Neural cell (in vitro differentiated cells): Measurements from ENCODE around the gene TMOD1.
"Not testable (repeated sequence)": the region's sequence is repeated elsewhere in the genome, so short reads cannot be mapped to it uniquely, and the experiment has no call there.

ENCODE experiments used
- CTCF ChIP-seq: fragments of 450-650 bp; IDR thresholded peaks from 2 replicates; pipeline ENCODE4 v1.5.1; 2014; ENCODE audit warnings: antibody characterized with exemption, mild to moderate bottlenecking, moderate library complexity; ENCODE audit not compliant: poor library complexity, severe bottlenecking
- EP300 ChIP-seq: fragments of 450-650 bp; conservative IDR thresholded peaks from 2 replicates; pipeline ENCODE4 v1.6.1; 2014; ENCODE audit warnings: antibody characterized with exemption, mild to moderate bottlenecking, moderate library complexity; ENCODE audit not compliant: poor library complexity, severe bottlenecking
- EZH2 ChIP-seq: fragments of 200-600, 300-800 bp; shearing (Covaris generic), sonication (generic); IDR thresholded peaks from 2 replicates; pipeline ENCODE4 v1.6.1; 2014; ENCODE audit warnings: antibody characterized with exemption, low read length, borderline replicate concordance, mild to moderate bottlenecking; ENCODE audit not compliant: insufficient read depth, poor library complexity, severe bottlenecking
- RAD21 ChIP-seq: fragments of 450-650 bp; conservative IDR thresholded peaks from 2 replicates; pipeline ENCODE4 v1.6.1; 2014; ENCODE audit warnings: antibody characterized with exemption, mild to moderate bottlenecking, moderate library complexity

- not testable (repeated sequence) for TF ChIP-seq CTCF, EZH2, EP300, RAD21
Observed at GRCh38 chr9:97581590-97581989, 80.1 kb downstream of the TMOD1 start.
